SK-N-SH treated with all-trans-retinoic acid at 6 μM for 48 hours (cell line): ENCODE measurements around the gene NELFCD.

Experiments
- ATAC-seq: fragments of 200-7000 bp; cut with Tn5 transposase; 3 replicates; pipeline ENCODE4 v1.9.1; 2020; ENCODE audit warnings: mild to moderate bottlenecking, moderate library complexity
- ARNTL ChIP-seq: fragments of 450-650 bp; formaldehyde crosslinking; IDR thresholded peaks from 2 replicates; pipeline ENCODE4 v1.5.0; 2020; ENCODE audit warnings: low read depth, mild to moderate bottlenecking, moderate library complexity, borderline replicate concordance
- BACH2 ChIP-seq: fragments of 250-450 bp; sonication (Bioruptor Pico); IDR thresholded peaks from 2 replicates; pipeline ENCODE4 v1.9.0; 2021; ENCODE audit warnings: mild to moderate bottlenecking, borderline replicate concordance
- CREB5 ChIP-seq: fragments of 250-450 bp; sonication (Bioruptor Pico); IDR thresholded peaks from 2 replicates; pipeline ENCODE4 v1.5.1; 2020; ENCODE audit warnings: low read depth, mild to moderate bottlenecking, moderate library complexity
- CSDC2 ChIP-seq: fragments of 250-450 bp; sonication (Bioruptor Pico); IDR thresholded peaks from 2 replicates; pipeline ENCODE4 v1.5.0; 2020; ENCODE audit warnings: mild to moderate bottlenecking, moderate library complexity
- CSRNP3 ChIP-seq: fragments of 250-450 bp; sonication (Bioruptor Pico); IDR thresholded peaks from 2 replicates; pipeline ENCODE4 v1.5.1; 2021; ENCODE audit warnings: mild to moderate bottlenecking, moderate library complexity
- ESRRG ChIP-seq: fragments of 250-450 bp; sonication (Bioruptor Pico); IDR thresholded peaks from 2 replicates; pipeline ENCODE4 v1.6.1; 2021; ENCODE audit warnings: mild to moderate bottlenecking
- GLIS3 ChIP-seq: fragments of 250-450 bp; sonication (Bioruptor Pico); IDR thresholded peaks from 2 replicates; pipeline ENCODE4 v1.5.0; 2020; ENCODE audit warnings: mild to moderate bottlenecking, moderate library complexity
- ISL1 ChIP-seq: fragments of 250-450 bp; sonication (Bioruptor Pico); IDR thresholded peaks from 2 replicates; pipeline ENCODE4 v2.1.2; 2022; ENCODE audit warnings: mild to moderate bottlenecking, moderate library complexity
- OSR1 ChIP-seq: fragments of 250-450 bp; sonication (Bioruptor Pico); IDR thresholded peaks from 2 replicates; pipeline ENCODE4 v1.8.0; 2022; ENCODE audit warnings: moderate library complexity, mild to moderate bottlenecking, inconsistent platforms
- PATZ1 ChIP-seq: fragments of 250-450 bp; sonication (Bioruptor Pico); IDR thresholded peaks from 2 replicates; pipeline ENCODE4 v1.8.0; 2020; ENCODE audit warnings: mild to moderate bottlenecking, moderate library complexity, borderline replicate concordance
- POU6F1 ChIP-seq: fragments of 250-450 bp; sonication (Bioruptor Pico); IDR thresholded peaks from 2 replicates; pipeline ENCODE4 v1.8.0; 2021; ENCODE audit warnings: low read depth, mild to moderate bottlenecking, moderate library complexity, borderline replicate concordance
- PPARA ChIP-seq: fragments of 250-450 bp; sonication (Bioruptor Pico); IDR thresholded peaks from 2 replicates; pipeline ENCODE4 v1.5.0; 2020; ENCODE audit warnings: mild to moderate bottlenecking, borderline replicate concordance
- RARB ChIP-seq: fragments of 250-450 bp; sonication (Bioruptor Pico); IDR thresholded peaks from 2 replicates; pipeline ENCODE4 v1.8.0; 2021; ENCODE audit warnings: mild to moderate bottlenecking, moderate library complexity
- SNAI2 ChIP-seq: fragments of 250-450 bp; sonication (Bioruptor Pico); IDR thresholded peaks from 2 replicates; pipeline ENCODE4 v1.5.0; 2020; ENCODE audit warnings: mild to moderate bottlenecking, moderate library complexity
- TCF4 ChIP-seq: fragments of 250-450 bp; sonication (Bioruptor Pico); IDR thresholded peaks from 2 replicates; pipeline ENCODE4 v1.8.0; 2021; ENCODE audit warnings: mild to moderate bottlenecking, moderate library complexity, borderline replicate concordance
- TOX ChIP-seq: fragments of 250-450 bp; sonication (Bioruptor Pico); IDR thresholded peaks from 2 replicates; pipeline ENCODE4 v1.8.0; 2021; ENCODE audit warnings: mild to moderate bottlenecking, moderate library complexity, borderline replicate concordance
- ZC3H10 ChIP-seq: fragments of 250-450 bp; sonication (Bioruptor Pico); IDR thresholded peaks from 2 replicates; pipeline ENCODE4 v1.5.1; 2021; ENCODE audit warnings: mild to moderate bottlenecking, moderate library complexity
- ZFP3 ChIP-seq: fragments of 250-450 bp; sonication (Bioruptor Pico); IDR thresholded peaks from 2 replicates; pipeline ENCODE4 v1.5.0; 2020; ENCODE audit warnings: mild to moderate bottlenecking, moderate library complexity
- ZNF565 ChIP-seq: fragments of 450-650 bp; formaldehyde crosslinking; conservative IDR thresholded peaks from 2 replicates; pipeline ENCODE4 v1.5.0; 2020; ENCODE audit warnings: low read depth, mild to moderate bottlenecking, moderate library complexity
- ZNF8 ChIP-seq: fragments of 450-650 bp; formaldehyde crosslinking; IDR thresholded peaks from 2 replicates; pipeline ENCODE4 v1.5.0; 2020; ENCODE audit warnings: mild to moderate bottlenecking, moderate library complexity

The NELFCD gene

GRCh38 chr20:59015812-59016711 lies 35.0 kb downstream of the NELFCD start:
- TF ChIP-seq TCF4 (CRISPR knock-in tag) (no peak), ZNF565 (CRISPR knock-in tag) (no peak), CSDC2 (CRISPR knock-in tag) (no peak), RARB (CRISPR knock-in tag) (no peak), SNAI2 (CRISPR knock-in tag) (no peak), CREB5 (no peak), BACH2 (no peak), POU6F1 (CRISPR knock-in tag) (no peak)
- ATAC-seq, result no peak

- TF ChIP-seq ZC3H10 (CRISPR knock-in tag) (no peak), ARNTL (CRISPR knock-in tag) (no peak), ZFP3 (CRISPR knock-in tag) (no peak), BACH2 (no peak), ESRRG (CRISPR knock-in tag) (no peak), SNAI2 (CRISPR knock-in tag) (no peak), ZNF8 (no peak), ISL1 (no peak), RARB (CRISPR knock-in tag) (no peak), GLIS3 (CRISPR knock-in tag) (no peak), OSR1 (CRISPR knock-in tag) (no peak), PPARA (CRISPR knock-in tag) (no peak), CSRNP3 (CRISPR knock-in tag) (no peak)
- ATAC-seq, result no peak
These were observed 35.9 kb downstream of the NELFCD start for GRCh38 chr20:59016795-59017492.

GRCh38 chr20:59017493-59018231 lies 36.6 kb downstream of the NELFCD start:
- no peak for ATAC-seq

More at GRCh38 chr20:59017493-59018231, 36.6 kb downstream of the NELFCD start:
- no peak for TF ChIP-seq TOX
- no peak for TF ChIP-seq TCF4 (CRISPR knock-in tag)
- TF ChIP-seq PATZ1 (CRISPR knock-in tag), result no peak
- no peak for TF ChIP-seq CSDC2 (CRISPR knock-in tag)
- TF ChIP-seq ESRRG (CRISPR knock-in tag), result no peak
- no peak for TF ChIP-seq ZNF8
- TF ChIP-seq, all 23 proteins: peak for 0
